GM18519 (cell line): ENCODE results near the gene FDX1.

ENCODE experiments used
- ATAC-seq: cut with Tn5 transposase; IDR thresholded peaks from one replicate; pipeline ENCODE4 v1.9.1; 2021; ENCODE audit warnings: mild to moderate bottlenecking, moderate library complexity; ENCODE audit not compliant: unreplicated experiment, low FRiP score

The FDX1 gene

DNA sequence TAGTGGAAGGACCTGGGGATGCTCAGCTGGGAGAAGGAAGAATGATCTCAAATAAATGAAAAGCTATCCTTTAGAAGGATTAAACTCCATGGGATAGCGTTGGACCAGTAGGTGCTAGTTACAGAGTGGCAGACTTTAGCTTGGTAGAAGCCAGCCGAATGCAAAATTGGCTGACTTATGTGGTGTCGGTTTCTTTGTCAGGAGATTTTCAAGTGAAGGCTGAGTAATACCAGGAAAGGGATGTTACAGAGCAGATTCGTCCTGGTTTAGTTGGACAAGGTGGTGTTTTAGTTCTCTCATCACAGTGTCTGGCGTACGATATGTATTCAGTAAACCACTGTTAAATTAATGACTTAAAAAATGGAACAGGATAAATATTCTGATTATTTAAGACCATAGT is 26.0 kb downstream of the FDX1 start:
- ATAC-seq = no peak

DNA sequence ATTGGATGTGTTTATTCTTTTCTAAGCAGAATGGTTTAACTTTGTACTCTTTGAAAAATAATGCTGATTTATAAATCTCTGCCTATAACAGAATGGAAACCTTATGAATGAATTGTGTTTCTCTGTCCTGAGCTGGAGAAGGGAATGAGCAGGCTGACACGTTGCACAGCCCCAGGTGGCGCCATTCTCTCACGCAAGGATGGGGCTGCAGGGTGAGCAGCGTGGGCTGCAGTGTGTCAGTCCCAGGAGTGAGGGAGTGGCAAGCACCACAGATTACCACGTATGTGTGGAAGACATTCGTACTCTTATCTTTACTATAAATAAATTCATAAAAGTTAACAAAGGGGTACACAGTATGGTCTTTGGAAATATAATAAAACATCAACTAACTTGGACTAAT is 33.4 kb downstream of the FDX1 start:
- ATAC-seq = no peak

DNA sequence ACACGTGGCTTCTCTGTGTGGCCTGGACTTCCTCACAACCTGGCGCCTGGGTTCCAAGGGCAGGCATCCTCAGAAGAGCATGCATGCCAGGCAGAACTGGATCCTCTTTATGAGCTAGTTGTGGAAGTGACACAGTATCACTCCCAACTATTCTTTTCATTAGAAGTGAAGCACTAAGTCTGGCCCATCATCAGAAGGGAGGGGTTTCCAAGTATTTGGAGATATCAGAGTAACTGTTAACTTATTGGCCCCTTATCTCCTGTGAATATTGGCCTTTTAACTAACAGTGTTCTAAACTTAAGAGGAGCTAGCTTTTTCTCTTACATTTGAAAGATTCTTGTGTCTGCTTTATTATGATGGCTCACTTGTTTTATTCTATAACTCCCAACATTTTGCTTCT is 35.5 kb downstream of the FDX1 start:
- ATAC-seq = no peak

DNA sequence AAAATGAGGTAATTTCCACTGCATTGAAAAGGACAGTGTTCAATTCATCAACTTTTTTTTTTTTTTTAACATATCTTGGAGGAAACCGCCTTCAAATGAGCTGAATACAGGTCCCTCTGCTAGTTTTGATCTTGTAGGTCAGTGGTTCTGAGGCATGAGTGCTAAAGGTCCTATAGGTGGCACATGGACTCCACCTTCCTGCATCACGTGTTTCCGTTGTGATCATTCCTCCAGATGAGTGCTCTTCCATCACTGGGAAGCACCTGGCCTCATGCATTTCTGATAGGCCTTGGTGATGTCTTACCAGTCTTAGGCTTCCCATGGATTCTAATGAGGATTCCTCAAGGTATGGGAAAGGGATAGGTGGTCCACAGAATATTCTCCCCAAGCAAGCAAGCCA is 37.8 kb downstream of the FDX1 start:
- ATAC-seq = no peak

DNA sequence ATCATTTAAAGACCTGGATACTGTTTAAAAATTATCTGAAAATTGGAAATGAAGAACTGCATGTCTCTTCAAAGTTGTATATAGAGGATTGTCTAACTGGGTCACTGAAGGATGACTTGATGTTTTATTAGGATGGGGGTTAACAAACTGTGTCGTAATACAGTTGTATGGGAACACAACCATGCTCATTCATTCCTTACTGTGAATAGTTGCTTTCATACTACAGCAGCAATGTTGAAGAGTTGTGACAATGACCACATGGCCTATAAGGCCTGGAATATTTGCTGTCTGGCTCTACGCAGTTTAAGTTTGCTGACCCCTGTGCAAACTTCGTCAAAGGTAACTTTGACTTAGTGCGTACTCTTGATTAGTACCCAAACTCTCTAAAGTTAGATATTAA is 38.4 kb downstream of the FDX1 start:
- no peak for ATAC-seq

DNA sequence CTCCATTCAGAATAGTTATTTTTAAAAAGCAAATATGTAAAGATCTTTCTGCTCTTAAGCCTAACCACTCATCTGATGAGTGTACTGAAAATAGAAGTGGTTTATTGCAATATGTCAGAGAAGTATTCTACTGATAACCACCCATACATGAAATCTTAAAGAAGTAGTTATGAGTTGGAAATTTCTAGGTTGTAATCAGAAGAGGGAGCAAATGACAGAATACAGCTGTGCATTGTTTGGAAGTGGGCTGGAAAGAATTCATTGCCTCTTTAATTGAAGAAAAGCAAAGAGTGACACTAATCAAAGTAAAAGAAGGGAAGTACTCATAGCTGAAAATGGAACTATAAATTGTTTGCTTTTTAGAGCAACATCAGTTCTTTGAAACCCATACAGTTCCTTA is 39.4 kb downstream of the FDX1 start:
- no peak for ATAC-seq

DNA sequence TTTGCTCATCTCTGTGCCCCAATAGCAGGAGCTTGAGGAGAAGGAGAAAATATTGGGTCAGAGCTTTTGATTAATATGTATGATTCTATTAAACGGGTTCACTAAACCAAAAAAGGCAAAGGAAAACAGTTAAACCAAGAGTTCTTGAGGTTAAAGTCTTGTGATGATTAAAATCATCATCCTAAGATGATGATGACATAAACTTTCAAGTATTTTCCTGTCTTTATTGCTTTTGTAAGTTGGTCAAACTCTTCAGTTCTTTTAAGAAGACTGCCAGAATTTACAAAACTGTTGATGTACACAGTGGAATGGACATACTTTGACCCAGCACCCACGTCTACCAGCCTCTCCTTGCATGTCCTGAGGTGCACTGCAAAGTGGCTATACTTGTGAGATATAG is 41.0 kb downstream of the FDX1 start:
- ATAC-seq = no peak

DNA sequence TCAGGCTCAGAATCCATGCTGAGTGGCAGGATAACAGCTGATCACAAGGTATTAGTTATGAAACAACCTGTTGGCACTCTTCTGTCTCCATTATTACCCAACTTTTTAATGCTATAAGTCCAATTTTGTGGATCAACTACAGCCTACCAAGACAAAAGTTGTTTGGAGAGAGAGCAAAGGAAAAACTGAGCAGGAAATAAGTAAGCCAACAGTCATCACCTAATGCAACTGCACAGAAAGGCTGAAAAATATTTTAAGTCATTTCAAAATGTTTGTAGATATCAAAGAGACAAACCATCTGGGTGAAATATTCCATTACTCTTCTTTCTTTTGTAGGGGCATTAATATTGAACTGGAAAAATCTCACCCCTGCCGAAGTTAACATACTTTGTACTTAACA is 41.6 kb downstream of the FDX1 start:
- no peak for ATAC-seq

DNA sequence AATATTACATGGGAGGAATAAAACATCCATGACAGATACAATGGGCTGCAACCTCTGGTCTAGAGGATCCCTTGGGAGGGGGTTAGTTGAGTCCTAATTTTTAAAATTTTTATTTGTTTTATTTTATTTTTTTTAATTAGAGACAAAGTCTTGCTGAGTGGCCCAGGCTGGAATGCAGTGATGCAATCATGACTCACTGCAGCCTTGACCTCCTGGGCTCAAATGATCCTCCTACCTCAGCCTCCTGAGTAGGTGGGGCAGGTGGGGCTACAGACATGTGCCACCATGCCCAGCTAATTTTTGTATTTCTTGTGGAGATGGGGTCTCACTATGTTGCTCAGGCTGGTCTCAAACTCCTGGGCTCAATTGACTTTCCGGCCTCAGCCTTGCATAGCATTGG is 43.1 kb downstream of the FDX1 start:
- no peak for ATAC-seq

DNA sequence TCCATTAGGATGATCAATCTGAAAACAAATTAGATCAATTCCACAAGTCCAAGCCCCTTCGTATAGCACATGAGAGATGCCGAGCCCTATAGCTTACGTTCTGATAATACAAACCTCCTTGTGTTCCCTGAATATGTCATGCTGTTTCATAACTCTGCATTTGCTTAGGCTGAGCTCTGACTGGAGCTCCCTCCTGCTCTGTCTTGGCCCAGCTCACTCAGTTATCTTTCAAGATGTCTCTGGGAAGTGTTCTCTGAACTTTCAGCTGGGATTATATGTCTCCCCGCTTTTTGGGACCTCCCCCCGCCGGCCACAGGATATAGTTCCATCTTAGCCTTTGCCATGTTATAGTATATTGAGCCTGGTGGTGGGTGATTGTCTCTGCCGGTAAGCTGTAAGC is 44.0 kb downstream of the FDX1 start:
- no peak for ATAC-seq

DNA sequence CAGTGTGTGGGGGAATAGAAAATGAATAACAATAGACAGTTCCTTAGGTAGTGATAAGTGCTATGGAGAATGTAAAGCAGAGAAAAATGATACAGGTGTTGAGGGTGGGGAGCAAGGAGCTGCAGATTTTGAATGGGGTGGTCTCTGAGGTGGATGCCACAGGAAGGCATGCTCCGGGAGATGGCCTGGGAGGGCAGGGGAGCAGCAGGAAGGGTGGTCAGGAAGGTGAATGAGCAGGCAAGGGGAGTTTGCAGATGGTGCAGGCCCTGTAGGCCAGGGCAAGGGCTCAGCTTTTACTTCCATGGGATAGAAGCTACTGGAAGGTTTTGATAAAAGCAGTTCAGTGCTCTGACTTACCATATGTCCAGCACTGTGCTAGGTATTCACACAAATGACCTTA is 44.8 kb downstream of the FDX1 start:
- no peak for ATAC-seq

DNA sequence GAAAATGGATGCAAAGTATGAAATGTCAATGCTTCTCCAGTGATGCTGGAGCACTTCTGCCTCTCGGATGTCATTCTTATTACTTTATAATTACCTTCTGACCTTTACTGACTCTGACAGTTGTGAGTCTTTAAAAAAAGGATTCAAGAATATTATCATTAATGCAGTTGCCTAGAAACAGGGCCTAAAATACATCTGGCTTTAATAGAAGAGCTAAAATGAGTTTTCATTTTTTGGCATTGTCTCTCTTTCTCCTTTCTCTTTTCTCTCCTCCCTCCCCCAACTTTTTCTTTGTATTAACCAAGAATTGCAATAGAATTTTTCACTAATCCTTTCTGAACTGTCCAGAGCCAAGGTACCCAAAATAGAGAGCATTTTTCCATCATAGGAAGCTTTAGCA is 45.9 kb downstream of the FDX1 start:
- no peak for ATAC-seq

DNA sequence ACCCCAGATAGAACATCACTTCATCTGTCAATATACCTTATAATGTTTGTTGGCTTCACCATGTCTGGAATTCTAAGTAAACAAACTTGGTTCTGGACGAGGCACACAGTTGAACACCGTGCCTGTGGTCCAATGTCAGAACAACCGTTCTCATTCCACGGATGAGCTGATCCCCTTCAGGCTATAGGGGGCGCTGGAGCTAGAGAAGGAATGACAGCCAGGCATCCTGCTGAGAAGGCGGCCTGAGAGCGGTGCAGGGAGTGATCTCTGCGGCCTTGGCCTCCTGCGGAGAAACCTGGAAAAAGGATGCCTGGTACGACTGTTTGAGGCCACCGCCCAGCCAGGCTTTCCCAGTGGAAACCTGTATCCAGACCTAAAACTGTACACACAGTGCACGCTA is 48.7 kb downstream of the FDX1 start:
- no peak for ATAC-seq

DNA sequence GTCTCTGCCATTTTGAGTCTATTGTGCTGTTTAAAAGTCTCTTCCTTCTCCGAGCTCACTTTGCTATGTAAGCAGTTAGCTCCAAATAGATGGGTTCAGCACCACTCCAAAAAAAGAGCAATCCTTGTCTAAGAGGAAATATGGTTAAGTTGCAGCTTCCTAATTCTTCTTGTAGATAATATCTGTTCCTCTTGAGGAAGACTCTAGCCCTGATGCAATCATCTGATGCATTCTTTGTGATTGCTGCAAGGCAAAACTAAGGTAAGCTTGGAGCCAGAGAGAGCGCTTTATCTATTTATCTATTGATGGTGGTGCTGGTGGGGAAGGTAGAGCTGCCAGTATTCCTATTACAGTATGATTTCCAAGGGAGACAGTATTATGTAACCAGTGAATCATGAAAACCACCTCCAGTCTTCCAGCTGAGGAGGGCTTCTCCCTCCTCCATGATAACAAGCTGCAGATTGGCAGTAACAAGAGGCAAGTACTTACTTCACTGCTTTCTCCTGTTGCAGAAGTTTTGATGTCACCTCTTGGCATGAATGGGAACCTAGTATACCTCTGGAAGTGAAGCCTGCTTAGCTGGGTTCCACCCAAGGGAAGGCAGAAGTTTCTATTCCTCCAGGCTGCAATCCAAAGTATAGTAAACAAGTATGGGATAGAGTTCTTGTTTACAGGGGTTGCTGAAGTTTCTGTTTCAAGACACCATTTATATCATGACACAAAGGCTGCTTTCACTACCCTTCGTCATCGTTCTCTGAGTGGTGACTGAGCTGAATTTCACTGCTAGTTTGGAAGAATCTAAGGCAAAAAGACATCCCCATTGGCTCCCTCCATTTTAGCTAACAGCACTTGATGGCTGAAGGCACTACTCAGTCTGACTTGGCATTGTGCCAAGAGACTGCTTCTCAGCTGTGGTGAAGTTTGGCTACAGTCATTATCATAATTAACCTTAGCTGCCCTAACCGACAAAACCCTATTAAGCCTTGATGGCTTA is 49.7 kb downstream of the FDX1 start:
- no peak for ATAC-seq

DNA sequence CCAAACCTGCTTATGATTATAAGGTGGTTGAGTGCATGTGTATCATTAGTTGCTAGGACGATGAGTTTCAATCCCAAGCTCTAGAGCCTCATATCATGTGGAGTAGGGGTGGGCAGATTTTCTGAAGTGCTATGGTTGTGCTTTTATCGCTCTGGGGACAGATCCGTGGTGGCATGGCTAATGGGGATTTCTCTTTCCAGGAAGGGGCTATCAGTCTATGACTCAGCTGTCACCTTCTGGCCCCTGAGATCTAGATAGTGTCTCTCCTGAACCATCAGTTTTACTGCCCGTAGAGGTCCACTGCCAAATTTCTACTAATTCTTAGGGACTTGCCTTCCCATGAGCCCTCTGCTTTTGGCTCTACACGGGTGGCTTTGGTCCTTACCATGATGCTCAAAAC is 51.8 kb downstream of the FDX1 start:
- ATAC-seq = no peak

DNA sequence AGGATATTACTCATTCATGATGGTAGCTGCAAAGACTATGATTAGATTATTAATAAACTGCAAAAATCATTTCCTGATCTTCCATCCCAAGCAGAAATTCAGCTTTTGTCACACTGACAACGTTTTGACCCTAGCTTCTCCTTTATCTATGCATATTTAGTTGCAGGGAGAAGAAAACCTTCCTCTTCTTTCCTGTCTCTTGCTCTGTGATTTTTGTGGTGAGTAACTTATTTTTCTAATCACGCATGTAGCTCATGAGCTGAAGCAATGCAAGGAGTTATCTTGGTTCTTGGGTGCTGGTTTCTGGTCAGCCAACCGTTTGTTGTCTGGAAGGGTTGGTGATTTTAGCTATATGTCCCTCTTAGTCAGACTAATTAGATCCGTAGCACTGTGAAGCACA is 56.4 kb downstream of the FDX1 start:
- ATAC-seq = no peak

DNA sequence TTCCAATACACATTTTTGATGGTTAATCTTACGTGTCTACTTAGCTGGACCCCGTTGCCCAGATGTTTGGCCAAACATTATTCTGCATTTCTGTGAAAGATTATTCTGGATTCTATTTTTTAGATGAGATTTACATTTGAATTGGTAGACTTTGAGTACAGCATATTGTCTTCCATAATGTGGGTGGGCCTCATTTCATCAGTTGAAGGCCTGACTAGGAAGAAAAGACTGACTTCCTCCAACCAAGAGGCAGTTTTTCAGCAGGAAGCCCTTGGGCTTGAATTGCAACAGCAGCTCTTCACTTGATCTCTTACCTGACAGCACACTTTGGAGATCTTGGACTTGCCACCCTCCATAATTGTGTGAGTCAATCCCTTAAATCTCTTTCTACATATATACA is 58.7 kb downstream of the FDX1 start:
- ATAC-seq = no peak

DNA sequence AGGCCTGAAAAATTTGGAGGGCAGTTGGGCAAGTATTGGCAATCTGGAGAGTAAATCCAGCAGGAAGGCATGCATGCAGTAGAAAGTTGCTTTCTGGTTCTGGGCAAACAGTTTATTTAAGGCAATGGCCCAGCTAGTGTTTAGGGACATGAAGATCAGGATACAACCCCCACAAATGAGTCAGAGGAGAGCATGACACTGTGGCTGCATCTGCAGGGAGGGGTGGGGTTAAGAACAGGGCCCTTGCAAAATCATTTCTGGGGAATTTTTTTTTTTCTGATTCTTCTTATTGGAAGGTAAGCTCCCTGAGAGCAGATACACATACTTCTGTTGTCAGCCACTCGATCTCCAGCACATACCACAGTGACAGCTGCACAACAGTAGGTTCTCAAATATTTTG is 61.1 kb downstream of the FDX1 start:
- ATAC-seq = no peak

DNA sequence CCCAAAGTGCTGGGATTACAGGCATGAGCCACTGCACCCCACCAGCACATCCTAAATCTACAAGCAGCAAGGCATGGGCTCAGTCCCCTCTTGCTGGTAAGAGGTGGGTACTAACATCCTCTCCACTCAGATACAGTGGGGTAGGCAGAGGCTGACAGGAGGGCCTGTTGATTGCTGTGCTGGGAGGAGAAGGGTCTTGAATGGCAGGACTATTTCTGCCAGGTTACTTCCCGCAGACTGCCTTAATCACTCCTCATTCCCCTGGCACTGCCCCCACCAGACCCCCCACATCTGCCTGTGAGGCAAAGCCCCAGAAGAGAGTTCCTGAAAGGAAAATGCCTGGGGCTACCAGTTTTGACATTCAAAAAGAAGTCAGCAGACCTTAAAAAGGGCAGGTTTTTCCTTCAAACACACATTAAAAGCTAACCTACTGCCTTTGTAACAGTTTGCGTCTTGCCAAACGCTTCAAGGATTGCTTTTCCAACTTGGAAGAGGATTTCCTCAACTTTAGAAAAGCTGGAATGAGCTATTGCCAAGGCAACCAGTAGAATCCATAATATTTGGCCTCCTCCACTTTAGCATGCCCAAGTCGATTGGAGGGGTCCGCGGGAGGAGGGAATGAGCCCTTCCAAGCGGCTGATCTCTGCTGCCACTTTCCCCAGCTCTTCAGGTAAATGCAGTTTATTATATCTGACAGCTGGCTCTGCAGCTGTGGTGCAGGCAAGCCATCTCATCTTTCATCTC is 62.0 kb downstream of the FDX1 start:
- ATAC-seq = no peak

DNA sequence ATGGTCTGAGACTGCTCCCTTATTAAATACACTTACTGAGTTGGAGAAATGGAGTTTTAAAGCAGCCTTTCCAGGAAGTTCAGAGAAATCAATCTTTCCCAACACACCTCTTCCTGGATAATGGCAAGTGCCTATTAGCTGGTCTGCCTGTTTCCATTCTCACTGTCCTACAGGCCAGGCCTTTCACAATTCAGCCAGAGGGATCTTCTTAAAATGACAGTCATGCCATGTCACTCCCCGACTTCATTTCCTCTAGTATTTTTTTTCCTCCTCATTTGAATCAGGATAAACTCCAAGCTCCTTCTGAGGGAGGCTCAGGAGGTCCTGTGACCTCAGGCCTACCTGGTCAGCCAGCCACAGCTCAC is 62.6 kb downstream of the FDX1 start:
- no peak for ATAC-seq

DNA sequence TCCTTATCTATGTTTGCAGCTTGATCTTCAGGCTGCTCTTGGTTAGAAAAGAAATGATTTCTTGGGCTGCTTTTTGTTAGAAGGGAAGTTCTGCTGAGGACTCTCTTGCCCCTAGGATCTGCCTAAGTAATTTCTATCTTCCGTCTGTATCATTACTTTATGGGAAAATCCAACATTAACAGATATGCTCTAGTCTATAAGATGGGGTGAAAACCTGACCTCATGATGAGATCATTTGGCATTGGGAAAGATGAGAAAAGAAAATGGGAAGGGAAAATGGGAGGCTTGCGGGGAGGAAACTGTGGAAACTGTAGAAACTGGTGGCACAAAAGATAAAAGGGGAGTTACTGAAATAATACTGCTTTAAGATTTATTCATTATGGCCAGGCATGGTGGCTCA is 63.6 kb downstream of the FDX1 start:
- no peak for ATAC-seq
